Gastrocnemius medialis (tissue), 4 donors: ENCODE measurements around the gene RAB3D. TPM values are rescaled to one million over a fixed set of nuclear protein-coding genes. Genes with fewer than 3 reads are reported as not detected.

Experiments
- ATAC-seq, 2 donors: fragments of 150-250 bp; one replicate each; pipeline ENCODE4 v1.9.1; 2016
- DNase-seq, 2 donors: peaks; one replicate each; pipeline ENCODE4 v3.0.0-alpha.2; 2019
- H3K27ac ChIP-seq, 4 donors: fragments of 200-600 bp; sonication (generic); 1 replicate in 1 of 4; 2 replicates in 3 of 4; pipeline ENCODE4 v1.5.1; 2016 to 2018; ENCODE audit warnings: mild to moderate bottlenecking in 2 of 4, moderate library complexity in 1 of 4
- H3K27me3 ChIP-seq, 3 donors: fragments of 200-600 bp; sonication (generic) in 2 of 3; 1 replicate in 1 of 3; 2 replicates in 2 of 3; pipeline versions ENCODE4 v1.5.1 to v1.6.0; 2016 to 2019; ENCODE audit warnings: mild to moderate bottlenecking in 1 of 3, moderate library complexity in 1 of 3
- H3K36me3 ChIP-seq, 2 donors: fragments of 200-600 bp; sonication (generic) in 1 of 2; one replicate each; pipeline ENCODE4 v1.5.1; 2017 to 2018
- H3K4me1 ChIP-seq, 2 donors: fragments of 200-600 bp; sonication (generic) in 1 of 2; one replicate each; pipeline ENCODE4 v1.5.1; 2016 to 2017; ENCODE audit warnings: mild to moderate bottlenecking in 2 of 2
- H3K4me3 ChIP-seq, 4 donors: fragments of 200-600 bp; sonication (generic) in 3 of 4; 1 replicate in 1 of 4; 2 replicates in 3 of 4; pipeline ENCODE4 v1.5.1; 2016 to 2019; ENCODE audit warnings: mild to moderate bottlenecking in 2 of 4
- H3K9me3 ChIP-seq, 3 donors: fragments of 200-600 bp; sonication (generic) in 2 of 3; 1 replicate in 1 of 3; 2 replicates in 2 of 3; pipeline ENCODE4 v1.5.1; 2016 to 2019
- POLR2A ChIP-seq, 2 donors: fragments of 450-650 bp; IDR thresholded peaks; one replicate each; pipeline ENCODE4 v1.6.1; 2017; ENCODE audit warnings: antibody characterized with exemption in 2 of 2, mild to moderate bottlenecking in 2 of 2, moderate library complexity in 2 of 2
- in situ Hi-C, 4 donors: fragments of 200-750 bp; cut with MboI; loops; one replicate each; pipeline versions ENCODE4 v1.15.0 to v1.8.0; 2017; ENCODE audit warnings: low sequenced_read_pairs in 4 of 4
- intact Hi-C: fragments of 100-400 bp; cut with DNase I; formaldehyde crosslinking; loops from one replicate; pipeline ENCODE4 v1.15.1; 2023; ENCODE audit warnings: low total_unique reads
- total RNA-seq, 4 donors: library from RNA; depleted of rRNA; stranded (reverse); fragments of >200 nt; gene quantifications; one replicate each; pipeline versions ENCODE4 v1.1.0 to v1.2.3, GENCODE V29; 2016
- TF ChIP-seq, protein P1 (sequence below), 5 experiments: fragments of 450-650 bp in 3 of 5; fragments of 200-600 bp in 2 of 5; sonication (generic) in 2 of 5; IDR thresholded peaks in 4 of 5; conservative IDR thresholded peaks in 1 of 5; 1 replicate in 4 of 5; 2 replicates in 1 of 5; pipeline ENCODE4 v1.5.1; 2016 to 2019; ENCODE audit warnings: antibody characterized with exemption in 5 of 5, mild to moderate bottlenecking in 3 of 5, moderate library complexity in 3 of 5

Gene RAB3D
- total RNA-seq, 4 donors from 2014 or later, result 1.5 to 3.9 (median 2.4) TPM

DNA sequence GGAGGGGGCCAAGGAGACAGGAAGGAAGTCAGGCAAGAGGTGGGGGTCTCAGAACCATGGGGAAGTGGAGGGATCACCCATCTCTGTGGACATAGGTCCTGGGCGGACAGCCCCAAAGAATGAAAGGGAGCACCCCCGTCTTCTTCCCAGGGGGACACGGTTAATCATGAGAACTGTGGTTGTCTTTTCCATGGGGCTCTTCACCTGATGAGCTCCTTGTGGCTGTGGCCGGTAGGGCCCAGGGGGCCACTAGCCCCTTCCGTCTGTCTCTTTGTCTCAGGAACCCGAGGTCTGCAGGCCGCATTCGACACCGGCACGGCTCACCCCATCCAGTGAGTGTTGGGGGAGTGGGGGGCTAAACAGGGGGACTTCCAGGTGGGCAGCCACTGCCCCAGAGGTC lies 24.4 kb upstream of the RAB3D start:
- TF ChIP-seq, protein P1, sequence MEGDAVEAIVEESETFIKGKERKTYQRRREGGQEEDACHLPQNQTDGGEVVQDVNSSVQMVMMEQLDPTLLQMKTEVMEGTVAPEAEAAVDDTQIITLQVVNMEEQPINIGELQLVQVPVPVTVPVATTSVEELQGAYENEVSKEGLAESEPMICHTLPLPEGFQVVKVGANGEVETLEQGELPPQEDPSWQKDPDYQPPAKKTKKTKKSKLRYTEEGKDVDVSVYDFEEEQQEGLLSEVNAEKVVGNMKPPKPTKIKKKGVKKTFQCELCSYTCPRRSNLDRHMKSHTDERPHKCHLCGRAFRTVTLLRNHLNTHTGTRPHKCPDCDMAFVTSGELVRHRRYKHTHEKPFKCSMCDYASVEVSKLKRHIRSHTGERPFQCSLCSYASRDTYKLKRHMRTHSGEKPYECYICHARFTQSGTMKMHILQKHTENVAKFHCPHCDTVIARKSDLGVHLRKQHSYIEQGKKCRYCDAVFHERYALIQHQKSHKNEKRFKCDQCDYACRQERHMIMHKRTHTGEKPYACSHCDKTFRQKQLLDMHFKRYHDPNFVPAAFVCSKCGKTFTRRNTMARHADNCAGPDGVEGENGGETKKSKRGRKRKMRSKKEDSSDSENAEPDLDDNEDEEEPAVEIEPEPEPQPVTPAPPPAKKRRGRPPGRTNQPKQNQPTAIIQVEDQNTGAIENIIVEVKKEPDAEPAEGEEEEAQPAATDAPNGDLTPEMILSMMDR (IDR thresholded peaks at IDR 0.05 in 4 of 5, conservative IDR thresholded peaks at IDR 0.05 in 1 of 5), result no peak
- no peak for TF ChIP-seq POLR2A (IDR thresholded peaks at IDR 0.05)
- ATAC-seq (no peak), DNase-seq (no peak)
- peaks cover 0 to 36% of the 10 kb centered on the region in 2 donors for H3K36me3 ChIP-seq
- in situ Hi-C loops (no loop called here), intact Hi-C loops (no loop called here)
- no peak overlapping the region for H3K4me3 ChIP-seq
- H3K27me3 ChIP-seq, result no peaks in the 10 kb centered on the region
- no peaks in the 10 kb centered on the region for H3K4me1 ChIP-seq
- H3K27ac ChIP-seq, result no peak overlapping the region
- H3K9me3 ChIP-seq, result no peaks in the 10 kb centered on the region

DNA sequence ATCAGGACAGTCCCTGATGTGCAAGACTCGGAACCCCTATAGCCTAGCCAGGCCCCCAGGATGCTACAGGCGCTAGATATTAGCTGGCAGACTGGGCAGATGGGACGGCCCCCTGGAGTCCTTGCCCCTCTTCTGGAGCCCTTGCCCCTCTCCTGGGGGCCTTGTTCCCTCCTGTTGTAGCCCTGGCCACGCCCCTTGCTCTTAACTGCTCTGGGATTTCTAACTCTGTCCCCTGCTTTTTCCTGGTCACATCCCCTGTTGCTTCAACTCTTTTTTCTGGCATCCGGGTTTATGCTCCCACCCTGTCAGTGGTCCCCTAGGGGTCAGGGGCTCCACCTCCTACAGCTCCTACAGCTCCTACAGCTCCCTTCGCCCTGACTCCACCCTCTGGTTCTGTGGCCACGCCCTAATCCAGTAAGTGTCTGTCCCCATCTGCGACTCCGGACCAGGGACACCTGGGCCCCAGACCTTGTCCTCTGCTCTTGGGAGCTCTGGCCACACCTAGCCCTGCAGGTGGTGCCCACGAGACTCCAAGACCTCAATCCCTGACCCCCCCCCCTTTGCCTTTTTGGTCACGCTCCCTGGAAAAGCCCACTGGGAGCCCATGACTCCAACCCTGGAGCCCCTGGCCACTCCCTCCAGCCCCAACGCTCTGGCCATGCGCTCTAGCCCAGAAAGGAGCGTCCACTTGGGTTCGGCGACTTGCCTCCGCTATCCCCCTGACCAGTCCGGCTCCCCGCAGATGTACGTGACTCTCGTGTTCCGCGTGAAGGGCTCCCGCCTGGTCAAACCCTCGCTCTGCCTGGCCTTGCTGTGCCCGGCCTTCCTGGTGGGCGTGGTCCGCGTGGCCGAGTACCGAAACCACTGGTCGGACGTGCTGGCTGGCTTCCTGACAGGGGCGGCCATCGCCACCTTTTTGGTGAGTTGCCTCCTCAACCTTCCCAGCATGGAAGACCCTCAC lies 22.6 kb upstream of the RAB3D start:
- DNase-seq, result no peak
- H3K9me3 ChIP-seq, result no peaks in the 10 kb centered on the region
- in situ Hi-C loops (no loop called here), intact Hi-C loops (no loop called here)
- no peaks in the 10 kb centered on the region for H3K4me1 ChIP-seq
- H3K27ac ChIP-seq, result no peak overlapping the region
- no peaks in the 10 kb centered on the region for H3K27me3 ChIP-seq
- no peak for ATAC-seq
- no peak overlapping the region for H3K4me3 ChIP-seq
- H3K36me3 ChIP-seq, result peaks cover 0 to 36% of the 10 kb centered on the region in 2 donors
- TF ChIP-seq POLR2A (IDR thresholded peaks at IDR 0.05), result no peak
- TF ChIP-seq, protein P1 (IDR thresholded peaks at IDR 0.05 in 4 of 5, conservative IDR thresholded peaks at IDR 0.05 in 1 of 5), result no peak

- in situ Hi-C loops, result no loop called here
- intact Hi-C loops, result no loop called here
- Histone ChIP-seq H3K36me3 (peaks cover 0 to 36% of the 10 kb centered on the region in 2 donors), H3K4me1 (no peaks in the 10 kb centered on the region), H3K27me3 (no peaks in the 10 kb centered on the region), H3K4me3 (no peak overlapping the region), H3K27ac (no peak overlapping the region), H3K9me3 (no peaks in the 10 kb centered on the region)
- no peak for TF ChIP-seq POLR2A (IDR thresholded peaks at IDR 0.05)
- TF ChIP-seq, protein P1 (IDR thresholded peaks at IDR 0.05 in 4 of 5, conservative IDR thresholded peaks at IDR 0.05 in 1 of 5), result no peak
- ATAC-seq (peak in 1 of 2 donors; percentile 26), DNase-seq (no peak)
These were observed 21.7 kb upstream of the RAB3D start for GRCh38 chr19:11361037-11361770.

DNA sequence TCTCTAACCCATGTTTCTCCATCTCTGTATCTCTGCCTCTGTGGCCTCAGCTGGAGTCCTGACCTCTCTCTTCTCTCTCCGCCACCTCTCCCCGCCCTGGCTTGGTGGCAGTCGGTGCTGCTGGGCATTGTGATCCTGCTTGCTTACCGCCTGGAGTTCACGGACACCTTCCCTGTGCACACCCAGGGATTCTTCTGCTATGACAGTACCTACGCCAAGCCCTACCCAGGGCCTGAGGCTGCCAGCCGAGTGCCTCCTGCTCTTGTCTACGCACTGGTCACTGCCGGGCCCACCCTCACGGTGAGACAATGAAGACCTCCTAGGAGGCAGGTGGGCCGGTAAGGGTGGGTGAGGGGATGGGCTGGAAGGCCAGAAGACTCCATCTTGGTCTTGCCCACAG lies 20.0 kb upstream of the RAB3D start:
- no peak for TF ChIP-seq POLR2A (IDR thresholded peaks at IDR 0.05)
- TF ChIP-seq, protein P1 (IDR thresholded peaks at IDR 0.05 in 4 of 5, conservative IDR thresholded peaks at IDR 0.05 in 1 of 5), result no peak
- DNase-seq, result no peak
- Histone ChIP-seq H3K36me3 (peaks cover 0 to 26% of the 10 kb centered on the region in 2 donors), H3K4me1 (peaks cover 0 to 7% of the 10 kb centered on the region in 2 donors), H3K4me3 (no peak overlapping the region), H3K9me3 (no peaks in the 10 kb centered on the region), H3K27ac (no peak overlapping the region), H3K27me3 (no peaks in the 10 kb centered on the region)
- intact Hi-C loops, result no loop called here
- ATAC-seq, result no peak
- in situ Hi-C loops, result no loop called here
